B cell (primary cell): ENCODE data around the gene LPCAT1. TPM values are rescaled to one million over a fixed set of nuclear protein-coding genes. Genes with fewer than 3 reads are reported as not detected.
A peak's percentile ranks its signal among the peaks of the same experiment; 100 is the strongest.

Source experiments
- ATAC-seq: fragments of 200-7000 bp; cut with Tn5 transposase; one replicate; pipeline ENCODE4 v1.10.0; 2021; ENCODE audit warnings: low read depth, mild to moderate bottlenecking, moderate number of reproducible peaks, moderate library complexity
- CTCF ChIA-PET: fragments of 350-600 bp; sonication (Branson Sonifier 250); formaldehyde crosslinking; loops from one replicate; lab custom pipeline; 2021; ENCODE audit warnings: antibody characterized with exemption, inconsistent platforms; lab: Charles Lee
- POLR2A ChIA-PET: fragments of 350-600 bp; sonication (Branson Sonifier 250); formaldehyde crosslinking; loops from one replicate; lab custom pipeline; 2021; ENCODE audit warnings: antibody characterized with exemption; lab: Charles Lee
- DNase-seq: peaks from one replicate; pipeline ENCODE4 v3.0.0; 2013
- H2AFZ ChIP-seq: 2 replicates; pipeline ENCODE4 v1.6.1; 2012; ENCODE audit warnings: mild to moderate bottlenecking, low read depth, low read length; ENCODE audit not compliant: insufficient read depth, poor library complexity, severe bottlenecking
- H3K27ac ChIP-seq, 2 donors: 1 replicate in 1 of 2; 2 replicates in 1 of 2; pipeline ENCODE4 v1.5.1; 2012 to 2013; ENCODE audit warnings: low read length in 2 of 2, mild to moderate bottlenecking in 2 of 2, moderate library complexity in 1 of 2
- H3K27me3 ChIP-seq, 4 experiments: fragments of 200-600 bp in 1 of 4; sonication (generic) in 1 of 4; replicated peaks in 1 of 4; 1 replicate in 2 of 4; 2 replicates in 2 of 4; pipeline versions ENCODE4 v1.6.1 to v1.7.0; 2013 to 2016; ENCODE audit warnings: low read length in 3 of 4, mild to moderate bottlenecking in 2 of 4, mixed read lengths in 1 of 4, moderate library complexity in 1 of 4; ENCODE audit not compliant: insufficient read depth in 4 of 4, control insufficient read depth in 3 of 4; ENCODE audit errors: control extremely low read depth in 1 of 4
- H3K36me3 ChIP-seq, 2 experiments: replicated peaks in 1 of 2; 1 replicate in 1 of 2; 2 replicates in 1 of 2; pipeline versions ENCODE4 v1.6.1 to v1.7.1; 2013; ENCODE audit warnings: low read length in 1 of 2; ENCODE audit not compliant: insufficient read depth in 2 of 2, control insufficient read depth in 1 of 2; ENCODE audit errors: control extremely low read depth in 1 of 2, extremely low read depth in 1 of 2
- H3K4me1 ChIP-seq, 2 donors: fragments of 200-600 bp in 1 of 2; sonication (generic) in 1 of 2; 1 replicate in 1 of 2; 2 replicates in 1 of 2; pipeline versions ENCODE4 v1.5.1 to v1.6.1; 2013 to 2017; ENCODE audit warnings: low read length in 2 of 2; ENCODE audit not compliant: control insufficient read depth in 2 of 2, insufficient read depth in 2 of 2
- H3K4me2 ChIP-seq: replicated peaks from 2 replicates; pipeline ENCODE3; 2012; ENCODE audit warnings: mild to moderate bottlenecking, low read depth, low read length; ENCODE audit not compliant: poor library complexity, severe bottlenecking
- H3K4me3 ChIP-seq, 5 experiments: fragments of 200-600 bp in 1 of 5; sonication (generic) in 1 of 5; 1 replicate in 3 of 5; 2 replicates in 2 of 5; pipeline versions ENCODE4 v1.5.1 to v1.7.0; 2011 to 2016; ENCODE audit warnings: low read length in 4 of 5, mild to moderate bottlenecking in 4 of 5, low read depth in 2 of 5, control low read depth in 1 of 5, moderate library complexity in 1 of 5; ENCODE audit not compliant: insufficient read depth in 1 of 5; ENCODE audit errors: control extremely low read depth in 1 of 5, extremely low read depth in 1 of 5
- H3K79me2 ChIP-seq: fragments of 200-600 bp; sonication (generic); one replicate; pipeline ENCODE4 v1.6.0; 2016; ENCODE audit warnings: low read length; ENCODE audit not compliant: control insufficient read depth, insufficient read depth
- H3K9ac ChIP-seq: fragments of 200-600 bp; sonication (generic); 2 replicates; pipeline ENCODE4 v1.6.1; 2017; ENCODE audit warnings: mild to moderate bottlenecking, low read length, moderate library complexity
- H3K9me3 ChIP-seq, 3 donors: one replicate each; pipeline versions ENCODE4 v1.6.1 to v1.7.1; 2013; ENCODE audit warnings: low read length in 2 of 3; ENCODE audit not compliant: control insufficient read depth in 2 of 3, insufficient read depth in 1 of 3; ENCODE audit errors: control extremely low read depth in 1 of 3
- H4K20me1 ChIP-seq: 2 replicates; pipeline ENCODE4 v1.6.0; 2012; ENCODE audit warnings: mild to moderate bottlenecking, low read length; ENCODE audit not compliant: insufficient read depth, control insufficient read depth, poor library complexity, severe bottlenecking
- H3K27ac Mint-ChIP-seq: one replicate; pipeline ENCODE4 v1.8.0; 2021; ENCODE audit warnings: mixed read lengths
- H3K27me3 Mint-ChIP-seq: one replicate; pipeline ENCODE4 v1.8.0; 2021; ENCODE audit warnings: mixed read lengths
- H3K4me1 Mint-ChIP-seq: one replicate; pipeline ENCODE4 v1.8.0; 2021; ENCODE audit warnings: mixed read lengths
- H3K4me3 Mint-ChIP-seq: one replicate; pipeline ENCODE4 v1.8.0; 2021; ENCODE audit warnings: mixed read lengths
- H3K9me3 Mint-ChIP-seq: one replicate; pipeline ENCODE4 v1.8.0; 2022; ENCODE audit warnings: mixed read lengths; ENCODE audit not compliant: insufficient read depth
- EZH2 ChIP-seq: IDR thresholded peaks from 2 replicates; pipeline ENCODE4 v1.6.1; 2012; ENCODE audit warnings: borderline replicate concordance, low read depth, mild to moderate bottlenecking, moderate library complexity, low read length; ENCODE audit not compliant: insufficient read depth, poor library complexity, severe bottlenecking
- WGBS: methylation state at CpG from one replicate; pipeline ENCODE4 v1.1.5; 2013; ENCODE audit warnings: missing lambda C conversion rate; ENCODE audit not compliant: insufficient coverage; 5-methylcytosine and 5-hydroxymethylcytosine counted together
- intact Hi-C: fragments of 100-400 bp; cut with micrococcal nuclease; formaldehyde crosslinking; loops from one replicate; pipeline ENCODE4 v1.10.0; 2022
- polyA plus RNA-seq: library from polyadenylated mRNA; depleted of rRNA; stranded (reverse); fragments of >200 nt; gene quantifications from 2 replicates; pipeline ENCODE4 v1.2.3, GENCODE V29; 2012
- total RNA-seq, 2 donors: library from RNA; stranded (reverse); fragments of 120-200 nt in 1 of 2; gene quantifications; 1 replicate in 1 of 2; 2 replicates in 1 of 2; pipeline versions ENCODE4 v1.2.3 to v1.2.4, GENCODE V29; 2013 to 2022
- TF ChIP-seq, protein P1 (sequence below): fragments of 200-600 bp; IDR thresholded peaks from one replicate; pipeline ENCODE4 v1.8.0; 2022; ENCODE audit warnings: antibody characterized with exemption, mild to moderate bottlenecking

The LPCAT1 gene
- total and polyA plus RNA-seq, 2 donors (not counting 1 experiment from before 2014, with no cell fraction given), result 94.8 to 159 TPM

DNA sequence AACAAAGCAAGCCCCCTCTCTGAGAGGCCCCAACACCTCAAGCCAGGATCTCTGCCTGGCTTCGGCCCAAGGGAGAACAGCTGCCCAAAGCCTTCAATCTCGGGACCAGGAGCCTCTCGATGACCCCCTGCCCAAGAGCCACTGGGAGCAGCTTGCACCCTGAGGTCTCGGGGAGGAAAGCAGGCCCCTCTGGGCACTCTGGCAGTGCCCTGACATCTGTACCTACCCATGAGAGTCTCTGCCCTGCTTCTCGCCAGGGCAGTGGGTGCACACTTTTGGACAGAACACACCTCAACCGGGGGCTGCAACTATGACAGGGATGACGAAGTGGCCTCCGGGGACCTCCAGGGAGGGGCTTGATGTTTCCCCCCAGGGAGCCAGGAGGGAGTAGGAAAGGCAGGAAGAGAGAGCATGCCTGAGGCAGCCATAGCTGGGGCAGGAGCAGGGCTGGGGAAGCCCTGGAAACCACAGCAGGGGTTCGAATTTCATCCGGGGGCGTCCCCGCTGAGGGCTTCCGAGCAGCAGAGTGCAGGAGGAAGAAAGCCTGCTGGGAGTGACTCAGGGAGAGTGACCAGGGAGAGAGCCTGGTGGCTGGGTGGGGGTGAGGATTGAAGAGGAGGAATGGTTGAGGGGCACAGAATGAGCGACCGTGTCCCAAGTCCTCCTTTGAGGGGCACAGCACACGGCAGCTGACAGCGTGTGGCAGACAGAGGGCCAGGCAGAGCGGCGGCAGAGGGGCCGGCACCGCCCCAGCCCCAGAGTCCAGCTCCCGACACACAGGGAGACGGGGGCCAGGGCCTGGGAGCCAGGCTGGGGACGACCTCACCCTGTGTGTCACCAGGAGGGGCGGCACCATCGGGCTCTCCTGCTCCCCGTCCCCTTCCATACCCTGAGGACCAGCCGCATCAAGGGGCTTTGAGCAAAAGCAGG is 1.8 kb downstream of the LPCAT1 start:
- POLR2A ChIA-PET, result interaction anchor here (1.0 to 1.5 kb wide), 3 partner anchors 19 to 27 kb away, joined by 3 to 6 read pairs (median 3); no protein-coding TSS in a partner anchor
- H3K9me3 ChIP-seq, result no peaks in the 10 kb centered on the region
- whole genome bisulfite sequencing, result 71% methylated on average over 25 of the region's 28 CpGs
- no peak for TF ChIP-seq EZH2
- TF ChIP-seq, protein P1, sequence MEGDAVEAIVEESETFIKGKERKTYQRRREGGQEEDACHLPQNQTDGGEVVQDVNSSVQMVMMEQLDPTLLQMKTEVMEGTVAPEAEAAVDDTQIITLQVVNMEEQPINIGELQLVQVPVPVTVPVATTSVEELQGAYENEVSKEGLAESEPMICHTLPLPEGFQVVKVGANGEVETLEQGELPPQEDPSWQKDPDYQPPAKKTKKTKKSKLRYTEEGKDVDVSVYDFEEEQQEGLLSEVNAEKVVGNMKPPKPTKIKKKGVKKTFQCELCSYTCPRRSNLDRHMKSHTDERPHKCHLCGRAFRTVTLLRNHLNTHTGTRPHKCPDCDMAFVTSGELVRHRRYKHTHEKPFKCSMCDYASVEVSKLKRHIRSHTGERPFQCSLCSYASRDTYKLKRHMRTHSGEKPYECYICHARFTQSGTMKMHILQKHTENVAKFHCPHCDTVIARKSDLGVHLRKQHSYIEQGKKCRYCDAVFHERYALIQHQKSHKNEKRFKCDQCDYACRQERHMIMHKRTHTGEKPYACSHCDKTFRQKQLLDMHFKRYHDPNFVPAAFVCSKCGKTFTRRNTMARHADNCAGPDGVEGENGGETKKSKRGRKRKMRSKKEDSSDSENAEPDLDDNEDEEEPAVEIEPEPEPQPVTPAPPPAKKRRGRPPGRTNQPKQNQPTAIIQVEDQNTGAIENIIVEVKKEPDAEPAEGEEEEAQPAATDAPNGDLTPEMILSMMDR, result no peak
- Mint-ChIP-seq H3K4me3 (peak overlapping the region; percentile 88), H3K27ac (peak overlapping the region; percentile 83), H3K27me3 (no peaks in the 10 kb centered on the region), H3K4me1 (peaks cover 58% of the 10 kb centered on the region), H3K9me3 (no peaks in the 10 kb centered on the region)
- CTCF ChIA-PET, result interaction anchor here (0.5 to 1.7 kb wide), 4 partner anchors 37 to 136 kb away, joined by 3 to 4 read pairs (median 4); no protein-coding TSS in a partner anchor
- H3K27me3 ChIP-seq, result no peaks in the 10 kb centered on the region
- peaks cover 0 to 36% of the 10 kb centered on the region in 2 experiments for H3K36me3 ChIP-seq
- peak overlapping the region; percentile 72 for H3K9ac ChIP-seq
- intact Hi-C loops, result loop anchor here (2.0 to 5.0 kb wide), 2 partner anchors 23 to 35 kb away; no protein-coding TSS in a partner anchor
- DNase-seq (no peak), ATAC-seq (no peak)
- peak overlapping the region; percentile 92 for H3K4me2 ChIP-seq
- peaks cover 62% of the 10 kb centered on the region for H4K20me1 ChIP-seq
- H3K4me1 ChIP-seq, result peaks cover 41 to 53% of the 10 kb centered on the region in 2 donors
- peak overlapping the region; percentile 32 to 74 (median 52) for H3K4me3 ChIP-seq
- no peak overlapping the region for H2AFZ ChIP-seq
- peak overlapping the region in 1 of 2 donors; percentile 6 for H3K27ac ChIP-seq
- H3K79me2 ChIP-seq, result peaks cover 64% of the 10 kb centered on the region
